CD4-positive, alpha-beta T cell treated with Interleukin-4 for 1 hour (primary cell): ENCODE measurements around the gene CNN3.

ENCODE experiments used
- DNase-seq, 2 donors: peaks; one replicate each; pipeline ENCODE4 v3.0.0-alpha.2; 2020 to 2022

Gene CNN3

GRCh38 chr1:94922761-94923331 lies 4.1 kb downstream of the CNN3 start:
- no peak for DNase-seq

- DNase-seq = no peak
These were observed 4.9 kb downstream of the CNN3 start for GRCh38 chr1:94921977-94922376.

GRCh38 chr1:94920061-94920460 lies 6.8 kb downstream of the CNN3 start:
- DNase-seq = no peak

GRCh38 chr1:94919241-94920030 lies 7.5 kb downstream of the CNN3 start:
- DNase-seq = no peak

- DNase-seq = no peak
These were observed 9.7 kb downstream of the CNN3 start for GRCh38 chr1:94917251-94917650.

- no peak for DNase-seq
These were observed 14.4 kb downstream of the CNN3 start for GRCh38 chr1:94912263-94913184.

GRCh38 chr1:94909486-94909885 lies 17.4 kb downstream of the CNN3 start:
- no peak for DNase-seq

- DNase-seq = no peak
These were observed 17.9 kb downstream of the CNN3 start for GRCh38 chr1:94908965-94909364.

GRCh38 chr1:94908190-94908589 lies 18.7 kb downstream of the CNN3 start:
- no peak for DNase-seq

GRCh38 chr1:94907136-94907535 lies 19.8 kb downstream of the CNN3 start:
- no peak for DNase-seq

- no peak for DNase-seq
These were observed 20.5 kb downstream of the CNN3 start for GRCh38 chr1:94906382-94906781.

- no peak for DNase-seq
These were observed 21.7 kb downstream of the CNN3 start for GRCh38 chr1:94905207-94905606.

- DNase-seq = no peak
These were observed 23.5 kb downstream of the CNN3 start for GRCh38 chr1:94903280-94904009.

- no peak for DNase-seq
These were observed 25.1 kb downstream of the CNN3 start for GRCh38 chr1:94901841-94902240.

- DNase-seq = no peak
These were observed 27.2 kb downstream of the CNN3 start for GRCh38 chr1:94899756-94900155.

- no peak for DNase-seq
These were observed 28.2 kb downstream of the CNN3 start for GRCh38 chr1:94898491-94899385.

GRCh38 chr1:94895518-94895917 lies 31.4 kb downstream of the CNN3 start:
- no peak for DNase-seq

- no peak for DNase-seq
These were observed 32.3 kb downstream of the CNN3 start for GRCh38 chr1:94894630-94895029.

GRCh38 chr1:94892604-94893254 lies 34.2 kb downstream of the CNN3 start:
- DNase-seq = no peak

GRCh38 chr1:94888201-94888600 lies 38.7 kb downstream of the CNN3 start:
- no peak for DNase-seq

- DNase-seq = no peak
These were observed 39.2 kb downstream of the CNN3 start for GRCh38 chr1:94887603-94888171.
